IMR-90 (cell line): ENCODE measurements around the gene NF2.

Experiments
- BHLHE40 ChIP-seq: fragments of 150-350 bp; IDR thresholded peaks from 2 replicates; pipeline ENCODE4 v1.6.1; 2016; ENCODE audit warnings: mild to moderate bottlenecking, low read depth, low read length
- CEBPB ChIP-seq: IDR thresholded peaks from 2 replicates; pipeline ENCODE4 v1.6.1; 2012; ENCODE audit warnings: low read depth, low read length, improper control_type of control experiment
- CTCF ChIP-seq: conservative IDR thresholded peaks from 2 replicates; pipeline ENCODE4 v1.5.1; 2012; ENCODE audit warnings: mild to moderate bottlenecking, low read depth, low read length, improper control_type of control experiment
- FOS ChIP-seq: fragments of 150-350 bp; IDR thresholded peaks from 2 replicates; pipeline ENCODE4 v1.6.1; 2016; ENCODE audit warnings: low read depth, low read length
- MAFK ChIP-seq: IDR thresholded peaks from 2 replicates; pipeline ENCODE4 v1.6.1; 2012; ENCODE audit warnings: low read depth, low read length, improper control_type of control experiment
- MAZ ChIP-seq: IDR thresholded peaks from 2 replicates; pipeline ENCODE4 v1.6.1; 2012; ENCODE audit warnings: low read depth, mild to moderate bottlenecking, low read length, improper control_type of control experiment, moderate library complexity, borderline replicate concordance
- MXI1 ChIP-seq: IDR thresholded peaks from 2 replicates; pipeline ENCODE4 v1.6.1; 2012; ENCODE audit warnings: low read depth, mild to moderate bottlenecking, low read length, moderate library complexity, borderline replicate concordance
- POLR2A ChIP-seq: IDR thresholded peaks from 2 replicates; pipeline ENCODE4 v1.6.1; 2012; ENCODE audit warnings: mild to moderate bottlenecking, low read depth, low read length
- RAD21 ChIP-seq: IDR thresholded peaks from 2 replicates; pipeline ENCODE4 v1.6.1; 2012; ENCODE audit warnings: low read length, improper control_type of control experiment
- RCOR1 ChIP-seq: IDR thresholded peaks from 2 replicates; pipeline ENCODE4 v1.6.1; 2012; ENCODE audit warnings: mild to moderate bottlenecking, low read length, improper control_type of control experiment; ENCODE audit not compliant: insufficient replicate concordance
- RFX5 ChIP-seq: IDR thresholded peaks from 2 replicates; pipeline ENCODE4 v1.8.0; 2012; ENCODE audit warnings: low read depth, mild to moderate bottlenecking, low read length, moderate library complexity
- SMC3 ChIP-seq: fragments of 150-350 bp; IDR thresholded peaks from 2 replicates; pipeline ENCODE4 v1.6.1; 2016; ENCODE audit warnings: low read depth, mild to moderate bottlenecking, antibody characterized with exemption, low read length, moderate library complexity

- TF ChIP-seq CTCF (no peak), POLR2A (no peak), RAD21 (no peak), RFX5 (no peak), CEBPB (no peak), MAFK (no peak), SMC3 (no peak), RCOR1 (no peak), BHLHE40 (no peak), MAZ (no peak), MXI1 (no peak), FOS (no peak)
Observed at GRCh38 chr22:29740216-29740615, 136.8 kb downstream of the NF2 start.
